HG03196 (cell line): ENCODE data around the gene RTL3.
A peak's percentile ranks its signal among the peaks of the same experiment; 100 is the strongest.
"Not testable (repeated sequence)": the region's sequence is repeated elsewhere in the genome, so short reads cannot be mapped to it uniquely, and the experiment has no call there.

Experiments used
- ATAC-seq: cut with Tn5 transposase; IDR thresholded peaks from one replicate; pipeline ENCODE4 v1.9.1; 2021; ENCODE audit not compliant: unreplicated experiment

The RTL3 gene

GRCh38 chrX:78658845-78659744 is at the start of gene RTL3:
Gene RTL3, minus strand, starts transcription at chrX:78659328. Its CDS starts 908 bp downstream, at chrX:78658420.
- ATAC-seq, result no peak

- ATAC-seq, result no peak
Measured at GRCh38 chrX:78708816-78709215, 49.7 kb upstream of the RTL3 start.

- no peak for ATAC-seq
Measured at GRCh38 chrX:78708262-78708661, 49.1 kb upstream of the RTL3 start.

- no peak for ATAC-seq
Measured at GRCh38 chrX:78706071-78706470, 46.9 kb upstream of the RTL3 start.

- no peak for ATAC-seq
Measured at GRCh38 chrX:78693536-78693935, 34.4 kb upstream of the RTL3 start.

- no peak for ATAC-seq
Measured at GRCh38 chrX:78693012-78693411, 33.9 kb upstream of the RTL3 start.

- ATAC-seq, result no peak
Measured at GRCh38 chrX:78687586-78687985, 28.5 kb upstream of the RTL3 start.

- ATAC-seq, result no peak
Measured at GRCh38 chrX:78673246-78673645, 14.1 kb upstream of the RTL3 start.

- ATAC-seq, result no peak
Measured at GRCh38 chrX:78665342-78665741, 6.2 kb upstream of the RTL3 start.

- no peak for ATAC-seq
Measured at GRCh38 chrX:78661836-78662235, 2.7 kb upstream of the RTL3 start.

GRCh38 chrX:78659955-78660354 is 827 bp upstream of the RTL3 start:
- ATAC-seq, result no peak

GRCh38 chrX:78658414-78658813 is 714 bp downstream of the RTL3 start:
- ATAC-seq, result no peak

GRCh38 chrX:78655642-78656041 is 3.5 kb downstream of the RTL3 start:
- no peak for ATAC-seq

GRCh38 chrX:78653118-78653822 is 5.9 kb downstream of the RTL3 start:
- peak; percentile 47 for ATAC-seq

- peak; percentile 71 for ATAC-seq
Measured at GRCh38 chrX:78650906-78651437, 8.2 kb downstream of the RTL3 start.

GRCh38 chrX:78643874-78644273 is 15.3 kb downstream of the RTL3 start:
- ATAC-seq, result no peak

GRCh38 chrX:78643096-78643495 is 16.0 kb downstream of the RTL3 start:
- ATAC-seq, result no peak

- ATAC-seq, result not testable (repeated sequence)
Measured at GRCh38 chrX:78636096-78636495, 23.0 kb downstream of the RTL3 start.

GRCh38 chrX:78624962-78625909 is 33.9 kb downstream of the RTL3 start:
- ATAC-seq, result no peak

GRCh38 chrX:78624426-78624825 is 34.7 kb downstream of the RTL3 start:
- no peak for ATAC-seq

- ATAC-seq, result no peak
Measured at GRCh38 chrX:78622831-78623230, 36.3 kb downstream of the RTL3 start.
